Mucosa of rectum (tissue), 2 donors: Measurements from ENCODE around the gene ECI1.

ENCODE experiments used
- H3K27ac ChIP-seq, 2 donors: one replicate each; pipeline ENCODE4 v1.7.0; 2013; ENCODE audit warnings: inconsistent platforms in 2 of 2, low read depth in 2 of 2, low read length in 2 of 2
- H3K27me3 ChIP-seq, 2 donors: one replicate each; pipeline ENCODE4 v1.7.0; 2013; ENCODE audit warnings: low read length in 2 of 2; ENCODE audit not compliant: control insufficient read depth in 2 of 2, insufficient read depth in 2 of 2
- H3K36me3 ChIP-seq, 2 donors: one replicate each; pipeline ENCODE4 v1.7.0; 2013; ENCODE audit warnings: low read length in 2 of 2; ENCODE audit not compliant: control insufficient read depth in 2 of 2, insufficient read depth in 2 of 2
- H3K4me1 ChIP-seq, 2 donors: one replicate each; pipeline ENCODE4 v1.7.0; 2013; ENCODE audit warnings: low read length in 2 of 2, mild to moderate bottlenecking in 1 of 2; ENCODE audit not compliant: control insufficient read depth in 2 of 2, insufficient read depth in 2 of 2
- H3K4me3 ChIP-seq, 2 donors: one replicate each; pipeline ENCODE4 v1.7.0; 2013; ENCODE audit warnings: low read length in 2 of 2
- H3K9ac ChIP-seq, 2 donors: one replicate each; pipeline ENCODE4 v1.7.0; 2013; ENCODE audit warnings: low read length in 2 of 2, low read depth in 1 of 2, mild to moderate bottlenecking in 1 of 2
- H3K9me3 ChIP-seq, 2 donors: one replicate each; pipeline ENCODE4 v1.7.0; 2013; ENCODE audit warnings: low read length in 2 of 2; ENCODE audit not compliant: control insufficient read depth in 2 of 2
- donor health status: healthy.
- donor health status: Normal muscosa, but diverticular disease.

ECI1 gene

DNA sequence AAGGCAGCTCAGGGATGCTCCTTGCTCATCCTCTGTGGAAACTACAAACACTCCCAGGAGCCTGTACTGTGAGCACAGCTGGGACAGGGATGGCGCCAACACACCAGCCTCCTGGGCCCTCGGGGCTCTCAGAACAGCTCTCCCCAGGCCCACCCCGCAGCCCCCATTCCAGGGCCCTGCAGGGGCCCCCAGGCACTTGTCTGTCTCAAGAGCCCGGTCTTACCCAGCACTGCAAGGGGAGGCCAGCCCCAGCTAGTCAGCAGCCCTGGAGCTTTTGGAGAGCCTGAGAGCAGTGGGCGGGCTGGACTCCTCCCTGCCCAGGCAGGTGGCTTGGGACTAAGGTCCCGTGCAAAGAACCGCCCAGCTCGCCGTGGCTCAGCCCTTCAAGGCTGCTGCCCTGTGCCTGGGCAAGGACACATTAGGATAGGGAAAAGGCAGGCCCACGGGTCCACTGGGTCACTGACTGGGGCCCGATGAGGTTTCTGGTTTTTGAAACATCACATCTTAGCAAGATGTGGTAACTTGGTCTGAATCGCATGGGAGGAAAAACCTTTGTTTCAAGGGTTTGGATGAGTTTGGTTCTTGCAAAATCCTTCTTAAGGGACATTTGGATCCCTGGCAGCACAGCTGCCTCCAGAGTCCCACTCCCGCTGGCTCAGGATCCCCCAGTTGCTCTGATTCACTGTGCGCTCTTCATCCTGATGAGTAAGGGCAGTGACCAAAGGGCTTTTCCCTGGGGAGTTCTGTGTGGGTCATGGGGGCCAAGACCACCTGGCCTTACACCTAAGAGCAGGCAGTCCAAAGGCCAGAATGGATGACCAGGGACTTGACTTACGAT lies 12.3 kb downstream of the ECI1 start:
- Histone ChIP-seq H3K27me3 (peaks cover 9 to 17% of the 10 kb centered on the region in 2 donors), H3K4me3 (no peak overlapping the region), H3K9ac (no peak overlapping the region), H3K36me3 (peaks cover 16 to 35% of the 10 kb centered on the region in 2 donors), H3K27ac (no peak overlapping the region), H3K4me1 (peaks cover 11 to 14% of the 10 kb centered on the region in 2 donors), H3K9me3 (no peaks in the 10 kb centered on the region)

DNA sequence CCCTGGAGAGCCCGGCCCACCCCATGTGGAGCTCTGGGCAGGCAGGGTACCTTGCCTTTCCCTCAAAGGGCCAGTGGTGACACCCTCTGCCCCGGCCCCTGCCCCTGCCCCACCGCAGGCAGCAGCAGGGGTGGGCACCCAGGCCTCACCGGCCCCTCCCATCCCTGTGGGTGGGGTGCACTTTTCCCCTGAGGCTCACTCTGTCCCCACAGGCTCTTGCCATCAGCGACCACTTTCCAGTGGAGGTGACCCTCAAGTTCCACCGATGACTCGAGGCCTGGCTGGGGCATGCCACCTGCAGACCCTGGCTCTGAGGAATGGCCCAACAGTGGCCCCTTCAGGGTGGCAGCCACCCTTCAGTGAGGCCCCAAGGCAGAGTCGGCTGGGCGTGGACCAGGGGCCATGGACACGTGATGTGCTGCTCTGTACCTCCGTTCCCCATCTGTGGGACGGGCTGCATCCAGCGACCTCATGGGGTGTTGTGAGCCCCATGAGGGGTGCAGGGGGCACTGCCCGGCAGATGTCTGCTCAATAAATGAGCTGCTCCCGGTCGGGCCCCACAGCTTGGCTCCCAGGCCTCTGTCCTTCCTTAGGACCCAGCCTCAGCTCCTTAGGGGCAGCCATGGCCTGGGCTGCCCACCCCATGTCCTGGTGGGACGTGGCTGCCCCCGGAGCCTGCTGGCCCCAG lies 13.1 kb downstream of the ECI1 start:
- Histone ChIP-seq H3K36me3 (peaks cover 21 to 31% of the 10 kb centered on the region in 2 donors), H3K27me3 (peaks cover 9 to 17% of the 10 kb centered on the region in 2 donors), H3K4me3 (no peak overlapping the region), H3K9me3 (no peaks in the 10 kb centered on the region), H3K27ac (no peak overlapping the region), H3K4me1 (peaks cover 11 to 14% of the 10 kb centered on the region in 2 donors), H3K9ac (no peak overlapping the region)

DNA sequence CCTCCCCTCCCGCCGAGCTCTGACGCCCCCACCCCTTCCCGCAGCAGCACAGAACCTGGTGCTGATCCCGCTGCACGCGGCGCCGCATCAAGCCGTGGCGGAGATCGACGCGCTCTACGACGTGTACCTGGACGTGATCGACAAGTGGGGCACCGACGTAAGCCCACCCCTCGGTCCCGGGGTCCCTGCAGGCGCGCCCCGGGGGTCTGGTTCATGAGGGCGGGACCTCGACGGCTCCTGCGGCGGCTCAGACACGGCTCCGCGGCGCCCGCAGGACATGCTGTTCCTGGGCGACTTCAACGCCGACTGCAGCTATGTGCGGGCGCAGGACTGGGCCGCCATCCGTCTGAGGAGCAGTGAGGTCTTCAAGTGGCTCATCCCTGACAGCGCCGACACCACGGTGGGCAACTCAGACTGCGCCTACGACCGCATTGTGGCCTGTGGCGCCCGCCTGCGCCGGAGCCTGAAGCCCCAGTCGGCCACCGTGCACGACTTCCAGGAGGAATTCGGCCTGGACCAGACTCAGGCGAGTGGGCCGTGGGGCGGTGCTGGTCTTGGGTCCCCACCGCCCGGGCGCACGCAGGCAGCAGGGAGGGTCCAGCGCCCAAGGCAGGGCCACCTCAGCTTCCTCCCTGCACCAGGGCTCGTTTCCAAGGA lies 13.8 kb downstream of the ECI1 start:
- H3K9me3 ChIP-seq, result no peaks in the 10 kb centered on the region
- H3K27ac ChIP-seq, result no peak overlapping the region
- H3K36me3 ChIP-seq, result peaks cover 20 to 31% of the 10 kb centered on the region in 2 donors
- no peak overlapping the region for H3K4me3 ChIP-seq
- peaks cover 9 to 17% of the 10 kb centered on the region in 2 donors for H3K27me3 ChIP-seq
- H3K9ac ChIP-seq, result no peak overlapping the region
- H3K4me1 ChIP-seq, result peaks cover 11 to 14% of the 10 kb centered on the region in 2 donors

DNA sequence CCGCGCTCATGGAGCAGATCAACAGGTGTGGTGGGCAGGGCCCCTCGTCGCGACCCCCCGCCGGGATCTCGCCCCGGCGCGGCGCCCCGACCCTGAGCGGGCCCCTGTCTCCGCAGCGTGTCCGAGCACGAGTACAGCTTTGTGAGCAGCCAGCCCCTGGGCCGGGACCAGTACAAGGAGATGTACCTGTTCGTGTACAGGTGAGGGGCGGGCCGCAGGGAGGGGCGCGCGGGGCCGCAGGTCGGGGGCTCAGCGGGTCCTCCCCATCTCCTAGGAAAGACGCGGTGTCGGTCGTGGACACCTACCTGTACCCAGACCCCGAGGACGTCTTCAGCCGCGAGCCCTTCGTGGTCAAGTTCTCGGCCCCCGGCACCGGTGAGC lies 14.3 kb downstream of the ECI1 start:
- Histone ChIP-seq H3K9ac (no peak overlapping the region), H3K27me3 (peaks cover 9 to 17% of the 10 kb centered on the region in 2 donors), H3K4me3 (no peak overlapping the region), H3K4me1 (peaks cover 11 to 14% of the 10 kb centered on the region in 2 donors), H3K36me3 (peaks cover 25 to 29% of the 10 kb centered on the region in 2 donors), H3K9me3 (no peaks in the 10 kb centered on the region), H3K27ac (no peak overlapping the region)

DNA sequence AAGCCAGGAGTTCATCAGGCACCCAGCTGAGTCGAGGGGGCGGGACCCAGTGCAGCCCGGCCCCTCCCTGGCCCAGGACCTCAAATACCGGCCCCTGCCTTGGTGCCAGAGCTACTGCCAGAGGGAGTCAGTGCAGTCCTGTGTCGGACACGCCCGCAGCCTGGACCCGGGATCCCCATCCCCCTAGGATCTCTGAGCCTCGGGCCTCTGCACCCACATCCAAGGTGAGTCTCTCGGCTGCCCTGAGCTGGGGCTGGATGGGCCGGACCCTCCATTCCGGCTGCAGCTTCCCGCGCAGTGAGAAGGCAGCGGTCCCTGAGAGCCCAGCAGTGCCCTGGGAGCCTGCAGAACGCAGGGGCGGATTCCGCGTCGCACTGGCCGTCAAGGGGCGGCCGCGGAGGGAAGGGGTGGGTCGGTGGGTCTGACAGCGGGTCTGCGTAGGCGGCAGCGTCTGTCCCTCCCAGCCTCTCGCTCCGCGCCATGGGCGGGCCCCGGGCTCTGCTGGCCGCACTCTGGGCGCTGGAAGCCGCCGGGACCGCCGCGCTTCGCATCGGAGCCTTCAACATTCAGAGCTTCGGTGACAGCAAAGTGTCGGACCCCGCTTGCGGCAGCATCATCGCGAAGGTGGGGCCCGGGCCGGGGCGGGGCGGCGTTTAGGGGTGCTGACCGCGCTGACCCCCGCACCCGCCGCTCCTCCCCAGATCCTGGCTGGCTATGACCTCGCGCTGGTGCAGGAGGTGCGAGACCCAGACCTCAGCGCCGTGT lies 14.9 kb downstream of the ECI1 start, which contains the start of gene DNASE1L2:
TSS of gene DNASE1L2 (plus strand) at position 108 of the 765 bp plus-strand sequence. CDS start at position 481, 373 bp downstream.
- Histone ChIP-seq H3K4me3 (peak within 1 kb of the TSS in 1 of 2 donors; percentile 35), H3K9ac (no peak within 1 kb of the TSS), H3K27me3 (peaks cover 9 to 17% of the 10 kb centered on the region in 2 donors), H3K4me1 (peaks cover 11 to 14% of the 10 kb centered on the region in 2 donors), H3K36me3 (peaks cover 31 to 33% of the 10 kb centered on the region in 2 donors), H3K27ac (no peak within 1 kb of the TSS), H3K9me3 (no peaks in the 10 kb centered on the region)

DNA sequence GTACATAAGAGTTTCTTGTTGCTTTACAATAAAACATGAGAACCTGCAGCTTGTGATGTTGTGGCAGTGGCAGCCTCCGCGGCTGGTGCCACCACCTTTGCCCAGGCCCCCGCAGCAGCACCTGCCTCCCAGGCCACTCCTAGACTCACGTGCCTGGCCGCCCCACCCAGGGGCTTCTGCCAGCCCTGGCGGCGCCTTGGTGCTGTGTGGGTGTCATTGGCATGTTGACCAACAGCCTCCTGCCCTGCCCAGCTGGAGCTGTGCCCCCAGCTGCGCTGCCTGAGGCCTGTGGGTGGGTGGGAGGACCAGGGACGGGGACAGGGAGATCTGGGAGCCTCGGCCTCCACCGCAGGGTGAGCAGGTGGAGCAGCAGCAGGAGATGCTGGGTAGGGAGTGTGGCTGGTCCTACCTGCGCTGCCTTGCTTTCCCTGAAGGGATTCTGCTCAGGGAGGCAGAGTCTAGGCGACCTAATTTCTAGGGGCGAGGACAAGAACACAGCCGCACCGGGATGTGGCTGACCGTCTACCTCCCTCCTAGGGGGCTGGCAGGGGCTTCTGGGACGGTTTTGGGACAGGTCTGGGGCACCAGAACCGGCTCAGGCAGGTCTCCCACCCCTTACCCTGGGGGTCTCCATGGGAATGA lies 15.6 kb downstream of the ECI1 start:
- peaks cover 34 to 39% of the 10 kb centered on the region in 2 donors for H3K36me3 ChIP-seq
- H3K4me1 ChIP-seq, result peaks cover 11 to 14% of the 10 kb centered on the region in 2 donors
- H3K4me3 ChIP-seq, result no peak overlapping the region
- peaks cover 9 to 17% of the 10 kb centered on the region in 2 donors for H3K27me3 ChIP-seq
- H3K9ac ChIP-seq, result no peak overlapping the region
- H3K27ac ChIP-seq, result no peak overlapping the region
- no peaks in the 10 kb centered on the region for H3K9me3 ChIP-seq

DNA sequence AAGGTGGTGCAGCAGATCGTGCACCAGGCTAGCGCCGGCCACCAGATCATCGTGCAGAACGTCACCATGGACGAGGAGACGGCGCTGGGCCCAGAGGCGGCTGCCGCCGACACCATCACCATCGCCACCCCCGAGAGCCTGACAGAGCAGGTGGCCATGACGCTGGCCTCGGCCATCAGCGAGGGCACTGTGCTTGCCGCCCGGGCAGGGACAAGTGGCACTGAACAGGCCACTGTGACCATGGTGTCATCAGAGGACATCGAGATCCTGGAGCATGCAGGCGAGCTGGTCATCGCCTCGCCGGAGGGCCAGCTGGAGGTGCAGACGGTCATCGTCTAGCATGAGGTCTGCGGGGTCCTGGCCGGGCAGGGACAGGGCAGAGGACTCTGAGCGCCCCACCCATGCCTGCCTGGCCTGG lies 16.1 kb downstream of the ECI1 start:
- Histone ChIP-seq H3K4me1 (peaks cover 11 to 14% of the 10 kb centered on the region in 2 donors), H3K4me3 (no peak overlapping the region), H3K27ac (no peak overlapping the region), H3K36me3 (peaks cover 34 to 43% of the 10 kb centered on the region in 2 donors), H3K9me3 (no peaks in the 10 kb centered on the region), H3K9ac (no peak overlapping the region), H3K27me3 (peaks cover 9 to 17% of the 10 kb centered on the region in 2 donors)

DNA sequence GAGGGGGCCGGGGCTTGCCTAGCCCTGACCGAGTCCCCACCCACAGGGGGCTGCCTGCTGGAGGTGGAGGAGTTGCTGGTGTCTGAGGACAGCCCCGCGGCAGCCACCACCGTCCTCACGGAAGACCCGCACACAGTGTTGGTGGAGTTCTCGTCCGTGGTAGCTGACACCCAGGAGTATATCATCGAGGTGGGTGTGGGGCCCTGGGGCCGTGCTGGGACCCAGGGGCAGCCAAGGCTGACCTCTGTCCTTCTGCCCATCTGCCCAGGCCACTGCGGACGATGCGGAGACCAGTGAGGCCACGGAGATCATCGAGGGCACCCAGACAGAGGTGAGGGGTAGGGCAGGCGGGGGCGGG lies 16.6 kb downstream of the ECI1 start:
- Histone ChIP-seq H3K27ac (no peak overlapping the region), H3K4me1 (peaks cover 11 to 14% of the 10 kb centered on the region in 2 donors), H3K27me3 (peaks cover 9 to 17% of the 10 kb centered on the region in 2 donors), H3K9ac (no peak overlapping the region), H3K9me3 (no peaks in the 10 kb centered on the region), H3K4me3 (no peak overlapping the region), H3K36me3 (peaks cover 37 to 45% of the 10 kb centered on the region in 2 donors)
